GOT3 (cell line): ENCODE results near the gene TIMM8A.

Experiments
- DNase-seq: peaks from one replicate; lab custom pipeline; 2025; ENCODE audit warnings: mixed read lengths; lab: John Stamatoyannopoulos, UW

The TIMM8A gene

GRCh38 chrX:101348452-101349192 is at the start of gene TIMM8A:
Gene TIMM8A (minus strand): TSS chrX:101348742. CDS start chrX:101348664, 78 bp downstream.
- peak; percentile 20 for DNase-seq

- no peak for DNase-seq
Measured at GRCh38 chrX:101397779-101398178, 49.2 kb upstream of the TIMM8A start.

GRCh38 chrX:101395789-101396188 is 47.2 kb upstream of the TIMM8A start:
- no peak for DNase-seq

GRCh38 chrX:101394372-101394771 is 45.8 kb upstream of the TIMM8A start:
- no peak for DNase-seq

GRCh38 chrX:101393530-101394305 is 45.2 kb upstream of the TIMM8A start:
- DNase-seq = no peak

GRCh38 chrX:101391831-101392230 is 43.3 kb upstream of the TIMM8A start:
- no peak for DNase-seq

GRCh38 chrX:101390664-101391525 is 42.4 kb upstream of the TIMM8A start, which contains the start of gene RPL36A:
Gene RPL36A (plus strand): TSS chrX:101391011. CDS start chrX:101391044, 33 bp downstream.
- peak; percentile 62 for DNase-seq

- no peak for DNase-seq
Measured at GRCh38 chrX:101388604-101389003, 40.1 kb upstream of the TIMM8A start.

- DNase-seq = no peak
Measured at GRCh38 chrX:101386542-101386885, 38.0 kb upstream of the TIMM8A start.

GRCh38 chrX:101385795-101386541 is 37.4 kb upstream of the TIMM8A start, which contains the start of gene BTK:
Gene BTK (minus strand): TSS chrX:101386191. CDS start chrX:101375284, 10,907 bp downstream.
- DNase-seq = no peak

- no peak for DNase-seq
Measured at GRCh38 chrX:101385026-101385684, 36.6 kb upstream of the TIMM8A start.

- no peak for DNase-seq
Measured at GRCh38 chrX:101383679-101384205, 35.2 kb upstream of the TIMM8A start.

- DNase-seq = no peak
Measured at GRCh38 chrX:101377547-101377946, 29.0 kb upstream of the TIMM8A start.

- no peak for DNase-seq
Measured at GRCh38 chrX:101370888-101371504, 22.5 kb upstream of the TIMM8A start.

- no peak for DNase-seq
Measured at GRCh38 chrX:101369687-101370086, 21.1 kb upstream of the TIMM8A start.

GRCh38 chrX:101368800-101369199 is 20.3 kb upstream of the TIMM8A start:
- no peak for DNase-seq

- no peak for DNase-seq
Measured at GRCh38 chrX:101365301-101365795, 16.8 kb upstream of the TIMM8A start.

GRCh38 chrX:101362757-101363156 is 14.2 kb upstream of the TIMM8A start:
- DNase-seq = no peak

GRCh38 chrX:101362116-101362515 is 13.6 kb upstream of the TIMM8A start:
- no peak for DNase-seq

- DNase-seq = no peak
Measured at GRCh38 chrX:101360390-101360789, 11.8 kb upstream of the TIMM8A start.
